Measurements from ENCODE around the gene ECD.

DNA sequence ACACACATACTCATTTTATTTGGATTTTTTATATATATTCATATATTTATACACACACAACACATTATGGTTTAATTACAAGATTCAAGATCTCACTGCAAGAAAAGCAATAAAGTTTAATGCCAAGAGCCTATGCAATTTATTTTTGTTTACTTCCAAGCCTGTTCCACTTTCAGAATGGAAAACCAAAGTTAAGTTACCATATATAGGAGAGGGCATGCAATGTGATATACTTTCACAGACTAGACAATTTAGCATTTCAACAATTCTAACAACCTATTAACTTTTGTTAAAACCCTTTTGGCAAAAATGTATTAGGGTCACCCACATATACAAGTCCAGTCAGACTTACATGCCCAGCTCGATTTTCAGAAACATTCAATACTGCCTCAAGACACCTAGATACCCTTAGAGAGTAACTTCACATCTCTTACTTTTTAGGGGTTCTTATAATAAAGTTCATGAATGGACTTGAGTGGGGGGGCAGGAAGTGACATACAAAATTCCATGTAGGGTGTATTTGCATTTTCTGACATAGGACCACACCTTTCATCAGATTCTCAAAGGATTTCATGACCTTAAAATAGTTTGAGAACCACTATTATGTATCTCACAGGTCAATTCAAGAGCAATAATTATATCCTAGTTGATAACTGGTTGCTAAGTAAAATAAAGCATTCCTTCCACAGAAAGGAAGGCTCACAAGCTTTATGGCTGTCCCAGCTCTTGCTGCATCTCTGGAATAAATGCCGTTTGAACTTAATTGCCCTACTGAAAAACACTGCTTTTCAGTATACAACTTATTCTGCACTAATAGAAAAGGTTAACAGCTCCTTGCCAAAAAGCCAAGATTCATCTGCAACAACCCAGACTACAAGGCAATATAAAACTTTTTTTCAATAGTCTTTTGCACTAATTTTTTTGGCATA, 73.6 kb downstream of the ECD start:
- TF ChIP-seq YY1 (IDR thresholded peaks at IDR 0.05; ENCODE audit: insufficient read depth, insufficient read length) (no peak), ZNF274 (IDR thresholded peaks at IDR 0.05; ENCODE audit: low read depth, low read length) (no peak), SUZ12 (IDR thresholded peaks at IDR 0.05; ENCODE audit: extremely low read depth, insufficient read depth, insufficient read length) (no peak)

Data from NT2/D1 (cell line).